GM18511 (cell line): ENCODE results near the gene HCN3.
A peak's percentile ranks its signal among the peaks of the same experiment; 100 is the strongest.

ENCODE experiments used
- ATAC-seq: cut with Tn5 transposase; IDR thresholded peaks from one replicate; pipeline ENCODE4 v1.9.1; 2021; ENCODE audit warnings: mild to moderate bottlenecking, moderate library complexity; ENCODE audit not compliant: unreplicated experiment

The HCN3 gene

GRCh38 chr1:155308493-155309422 lies 31.5 kb downstream of the HCN3 start, which contains the start of gene FDPS:
Gene FDPS (plus strand): TSS chr1:155308866. CDS start chr1:155309790, 924 bp downstream.
- peak; percentile 95 for ATAC-seq

DNA sequence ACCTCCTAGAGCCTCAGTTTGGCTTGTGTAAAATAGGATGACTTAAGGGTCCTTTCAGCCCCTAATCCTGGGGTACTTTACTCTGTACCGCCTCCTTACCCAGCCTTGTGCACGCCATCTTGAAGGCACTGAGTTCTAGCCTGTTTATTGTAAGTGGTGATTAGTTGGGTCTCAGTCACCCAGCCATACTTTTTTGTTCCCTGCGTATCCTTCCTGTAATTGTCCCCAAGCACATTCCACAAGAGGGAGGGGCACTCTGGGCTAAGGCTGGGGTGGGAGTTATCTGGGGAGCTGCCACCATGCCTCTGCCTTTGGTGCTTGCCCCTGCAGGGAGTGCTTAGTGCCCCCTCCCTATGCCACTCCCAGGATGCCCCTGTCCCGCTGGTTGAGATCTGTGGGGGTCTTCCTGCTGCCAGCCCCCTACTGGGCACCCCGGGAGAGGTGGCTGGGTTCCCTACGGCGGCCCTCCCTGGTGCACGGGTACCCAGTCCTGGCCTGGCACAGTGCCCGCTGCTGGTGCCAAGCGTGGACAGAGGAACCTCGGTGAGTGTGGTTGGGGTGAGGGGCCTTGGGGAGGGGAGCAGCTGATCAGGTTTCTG lies 32.3 kb downstream of the HCN3 start:
- ATAC-seq: no peak

GRCh38 chr1:155313261-155313660 lies 36.0 kb downstream of the HCN3 start:
- no peak for ATAC-seq

- ATAC-seq: no peak
These were observed 39.7 kb downstream of the HCN3 start for GRCh38 chr1:155316922-155317321.

DNA sequence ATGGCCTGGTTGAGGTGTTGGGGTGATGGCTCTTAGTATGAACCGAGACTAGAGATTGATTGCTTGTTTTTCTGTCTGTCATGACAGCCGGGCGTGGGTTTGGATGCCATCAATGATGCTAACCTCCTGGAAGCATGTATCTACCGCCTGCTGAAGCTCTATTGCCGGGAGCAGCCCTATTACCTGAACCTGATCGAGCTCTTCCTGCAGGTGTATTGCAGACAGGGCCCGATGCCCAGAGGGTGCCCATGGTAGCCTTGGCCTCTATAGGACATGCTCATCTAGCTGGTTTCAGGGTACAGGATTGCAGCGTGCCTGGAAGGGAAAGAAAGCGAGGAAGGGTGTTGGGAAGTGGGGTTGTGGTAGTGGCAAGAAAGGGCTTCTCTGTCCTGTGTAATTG lies 40.8 kb downstream of the HCN3 start:
- no peak for ATAC-seq

GRCh38 chr1:155319536-155319935 lies 42.3 kb downstream of the HCN3 start:
- no peak for ATAC-seq

DNA sequence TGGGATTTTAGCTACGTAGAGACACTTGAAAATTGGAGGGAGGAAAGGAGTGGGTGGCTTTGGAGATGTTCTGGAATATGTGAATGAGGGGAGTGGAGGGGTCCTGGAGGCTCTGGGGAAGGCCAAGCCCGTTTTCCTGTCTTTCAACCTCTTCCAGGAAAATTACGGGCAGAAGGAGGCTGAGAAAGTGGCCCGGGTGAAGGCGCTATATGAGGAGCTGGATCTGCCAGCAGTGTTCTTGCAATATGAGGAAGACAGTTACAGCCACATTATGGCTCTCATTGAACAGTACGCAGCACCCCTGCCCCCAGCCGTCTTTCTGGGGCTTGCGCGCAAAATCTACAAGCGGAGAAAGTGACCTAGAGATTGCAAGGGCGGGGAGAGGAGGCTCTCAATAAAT lies 43.0 kb downstream of the HCN3 start:
- ATAC-seq: no peak

GRCh38 chr1:155320661-155321617 lies 43.7 kb downstream of the HCN3 start, which contains the start of gene RUSC1:
Gene RUSC1 (plus strand): TSS chr1:155320894. CDS start chr1:155321774, 880 bp downstream.
- no peak for ATAC-seq

GRCh38 chr1:155321639-155322503 lies 44.6 kb downstream of the HCN3 start:
- no peak for ATAC-seq

DNA sequence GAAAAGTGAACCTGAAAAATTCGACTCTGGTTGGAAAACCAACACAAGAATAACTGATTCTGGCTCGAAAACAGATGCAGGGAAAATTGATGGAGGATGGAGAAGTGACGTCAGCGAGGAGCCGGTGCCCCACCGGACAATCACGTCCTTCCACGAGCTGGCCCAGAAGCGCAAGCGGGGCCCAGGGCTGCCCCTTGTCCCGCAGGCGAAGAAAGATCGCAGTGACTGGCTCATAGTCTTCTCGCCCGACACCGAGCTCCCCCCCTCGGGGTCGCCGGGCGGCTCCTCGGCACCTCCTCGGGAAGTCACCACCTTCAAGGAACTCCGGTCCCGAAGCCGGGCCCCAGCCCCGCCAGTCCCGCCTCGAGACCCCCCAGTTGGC lies 45.3 kb downstream of the HCN3 start:
- no peak for ATAC-seq

DNA sequence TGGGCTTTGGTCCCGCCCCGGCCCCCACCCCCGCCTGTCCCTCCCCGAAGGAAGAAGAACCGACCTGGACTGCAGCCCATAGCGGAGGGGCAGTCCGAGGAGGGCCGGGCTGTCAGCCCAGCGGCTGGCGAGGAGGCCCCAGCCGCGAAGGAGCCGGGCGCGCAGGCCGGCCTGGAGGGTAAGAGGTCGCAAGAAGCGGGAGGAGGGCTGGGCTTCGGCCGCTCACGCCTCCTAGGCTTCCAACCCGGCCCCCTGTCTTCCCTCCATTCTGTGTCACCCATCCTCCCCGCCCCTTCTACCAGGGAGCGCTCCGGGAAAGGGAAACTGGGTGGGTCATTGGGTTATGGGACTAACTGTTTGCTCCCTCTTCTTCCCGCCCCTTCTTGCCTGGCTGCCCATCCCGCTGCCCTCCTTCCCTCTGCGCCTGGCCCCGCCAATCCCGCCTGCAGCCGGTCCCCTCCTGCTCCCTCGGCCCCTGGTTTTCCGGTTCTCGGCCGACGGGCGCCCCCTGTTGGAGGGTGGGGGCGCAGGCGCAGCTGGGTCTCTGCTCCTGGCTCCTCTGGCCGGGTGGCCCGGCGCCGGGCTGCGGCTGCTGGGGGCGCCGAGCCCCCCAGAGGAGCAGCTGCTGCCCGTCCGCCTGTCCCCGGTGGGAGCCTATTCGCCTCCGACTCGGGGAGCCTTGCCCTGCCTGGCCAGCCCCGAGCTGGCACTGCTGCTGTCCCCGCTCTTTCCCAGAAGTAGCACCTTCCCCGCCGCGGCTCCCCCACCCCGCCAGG lies 45.9 kb downstream of the HCN3 start:
- ATAC-seq: peak; percentile 55

DNA sequence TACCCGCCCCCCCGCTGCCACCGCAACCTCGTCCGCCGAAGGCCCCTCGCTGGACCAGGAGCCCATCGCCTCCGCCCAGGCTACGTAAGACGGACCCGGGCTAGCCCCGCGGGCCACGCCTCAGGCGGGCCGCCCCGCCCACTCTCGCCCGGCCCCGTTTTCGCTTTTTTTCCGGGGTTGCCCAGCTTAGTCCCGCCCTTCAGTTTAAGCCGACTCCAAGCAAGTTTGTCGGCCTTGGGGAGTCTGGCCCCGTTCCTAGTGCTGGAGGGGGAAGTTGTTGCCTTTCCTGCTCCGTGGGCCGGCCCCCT lies 46.4 kb downstream of the HCN3 start:
- peak; percentile 62 for ATAC-seq

DNA sequence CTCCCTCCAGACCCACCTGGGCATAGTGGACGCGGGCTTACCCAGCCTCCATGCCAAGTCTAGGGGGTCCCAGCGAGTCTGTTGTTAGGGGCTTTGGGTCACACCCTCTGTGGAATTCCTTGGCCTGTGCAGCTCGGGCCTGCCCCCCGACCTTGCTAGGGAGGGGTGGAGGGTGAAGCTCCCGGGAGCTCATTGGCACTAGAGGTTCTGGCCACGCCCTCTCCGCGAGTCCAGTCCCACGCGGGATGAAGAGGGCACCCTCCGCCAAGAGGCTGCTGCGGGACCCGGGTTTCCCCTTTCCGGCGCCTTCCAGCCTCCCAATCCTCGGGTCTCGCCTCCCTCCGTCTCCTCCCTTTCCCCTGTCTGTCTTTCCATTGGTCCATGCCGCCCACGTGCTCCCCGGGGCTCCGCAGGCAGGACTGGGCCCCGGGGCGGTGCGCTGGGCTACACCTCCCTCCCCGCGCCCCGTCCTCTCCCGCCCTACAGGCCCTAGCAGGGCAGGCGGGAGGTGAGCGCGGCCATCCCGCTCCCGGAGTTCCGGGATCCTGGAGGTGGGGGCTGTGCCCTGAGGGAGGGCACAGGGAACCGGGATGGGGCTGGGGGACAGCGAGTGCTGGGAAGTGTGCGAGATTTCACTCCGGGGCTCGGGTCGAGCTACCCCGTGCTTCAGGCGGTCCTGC lies 46.9 kb downstream of the HCN3 start:
- ATAC-seq: peak; percentile 68

- no peak for ATAC-seq
These were observed 47.7 kb downstream of the HCN3 start for GRCh38 chr1:155324717-155325602.

DNA sequence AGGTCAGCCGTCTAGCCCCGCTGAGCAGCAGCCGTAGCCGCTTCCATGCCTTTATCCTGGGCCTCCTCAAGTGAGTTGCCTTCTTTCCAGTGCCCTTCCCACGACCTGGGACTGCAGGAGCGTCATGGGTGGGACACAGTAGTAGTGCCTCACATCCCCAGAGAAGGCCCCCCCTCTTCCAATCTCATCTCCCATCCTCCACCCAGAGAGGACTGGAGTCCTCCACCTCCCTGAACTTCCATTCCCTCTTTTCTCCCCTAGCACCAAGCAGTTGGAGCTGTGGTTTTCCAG lies 48.3 kb downstream of the HCN3 start:
- ATAC-seq: no peak

GRCh38 chr1:155326020-155326526 lies 48.8 kb downstream of the HCN3 start:
- ATAC-seq: no peak

- ATAC-seq: no peak
These were observed 49.4 kb downstream of the HCN3 start for GRCh38 chr1:155326631-155327037.

DNA sequence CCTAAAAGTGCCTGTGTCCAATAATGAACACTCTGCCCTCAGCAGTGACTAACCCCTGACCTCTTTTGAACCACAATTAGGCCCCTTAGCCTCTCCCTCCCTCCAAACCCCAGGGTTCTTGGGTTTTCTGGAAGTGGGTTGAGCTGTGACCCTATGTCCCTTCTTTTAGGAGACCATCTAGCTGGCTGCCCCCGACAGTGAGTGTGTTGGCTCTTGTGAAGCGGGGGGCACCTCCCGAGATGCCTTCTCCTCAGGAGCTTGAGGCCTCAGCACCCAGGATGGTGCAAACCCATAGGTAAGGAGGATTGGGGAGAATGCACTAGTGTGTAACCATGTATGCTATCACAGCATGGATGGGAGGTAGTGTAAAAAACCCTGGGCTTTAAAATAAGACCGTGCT lies 50.7 kb downstream of the HCN3 start:
- no peak for ATAC-seq
